C4-2B (cell line): Measurements from ENCODE around the gene PEMT.

Source experiments
- H3K27ac ChIP-seq: fragments of 450-650 bp; 2 replicates; pipeline ENCODE4 v1.5.1; 2017
- CTCF ChIP-seq: fragments of 450-650 bp; conservative IDR thresholded peaks from 2 replicates; pipeline ENCODE4 v1.5.1; 2017; ENCODE audit warnings: mild to moderate bottlenecking
- ZFX ChIP-seq: fragments of 450-650 bp; IDR thresholded peaks from 2 replicates; pipeline ENCODE4 v1.6.1; 2017

PEMT gene

GRCh38 chr17:17528696-17529652 is 62.5 kb downstream of the PEMT start:
- H3K27ac ChIP-seq, result peak overlapping the region; percentile 14; the same call in 1 of the 2 replicates
- TF ChIP-seq CTCF, result no peak

GRCh38 chr17:17527956-17528500 is 63.5 kb downstream of the PEMT start:
- H3K27ac ChIP-seq, result no peak overlapping the region
- TF ChIP-seq ZFX (no peak), CTCF (no peak)

- TF ChIP-seq CTCF, result no peak
- no peak for TF ChIP-seq ZFX
- no peak overlapping the region for H3K27ac ChIP-seq
These were observed 64.0 kb downstream of the PEMT start for GRCh38 chr17:17527534-17527933.

GRCh38 chr17:17526369-17526768 is 65.1 kb downstream of the PEMT start:
- TF ChIP-seq CTCF, result no peak
- no peak for TF ChIP-seq ZFX
- no peak overlapping the region for H3K27ac ChIP-seq

GRCh38 chr17:17525956-17526355 is 65.6 kb downstream of the PEMT start:
- no peak overlapping the region for H3K27ac ChIP-seq
- TF ChIP-seq ZFX, result no peak
- no peak for TF ChIP-seq CTCF

GRCh38 chr17:17525311-17525710 is 66.2 kb downstream of the PEMT start:
- H3K27ac ChIP-seq, result no peak overlapping the region
- no peak for TF ChIP-seq CTCF
- TF ChIP-seq ZFX, result no peak

GRCh38 chr17:17523731-17524490 is 67.6 kb downstream of the PEMT start:
- no peak overlapping the region for H3K27ac ChIP-seq
- no peak for TF ChIP-seq CTCF
- TF ChIP-seq ZFX, result no peak
